Neutrophil (primary cell): ENCODE measurements around the gene DAD1.

Source experiments
- H3K27ac ChIP-seq: fragments of 200-600 bp; sonication (generic); 2 replicates; pipeline ENCODE4 v1.5.1; 2016; ENCODE audit warnings: mild to moderate bottlenecking, moderate library complexity
- H3K27me3 ChIP-seq: fragments of 200-600 bp; sonication (generic); 2 replicates; pipeline ENCODE4 v1.6.0; 2016; ENCODE audit warnings: mild to moderate bottlenecking
- H3K36me3 ChIP-seq: fragments of 200-600 bp; sonication (generic); 2 replicates; pipeline ENCODE4 v1.5.1; 2017
- H3K4me1 ChIP-seq, 2 experiments: fragments of 200-600 bp in 1 of 2; sonication (generic) in 1 of 2; 1 replicate in 1 of 2; 2 replicates in 1 of 2; pipeline versions ENCODE4 v1.5.1 to v1.6.1; 2013 to 2016; ENCODE audit warnings: low read depth in 1 of 2, low read length in 1 of 2, mild to moderate bottlenecking in 1 of 2, moderate library complexity in 1 of 2; ENCODE audit not compliant: control insufficient read depth in 1 of 2, insufficient read depth in 1 of 2
- H3K4me3 ChIP-seq, 2 experiments: fragments of 200-600 bp in 1 of 2; sonication (generic) in 1 of 2; 1 replicate in 1 of 2; 2 replicates in 1 of 2; pipeline ENCODE4 v1.5.1; 2013 to 2016; ENCODE audit warnings: low read depth in 1 of 2, low read length in 1 of 2, mild to moderate bottlenecking in 1 of 2, moderate library complexity in 1 of 2
- H3K9me3 ChIP-seq: fragments of 200-600 bp; sonication (generic); 2 replicates; pipeline ENCODE4 v1.5.1; 2016
- CTCF ChIP-seq: fragments of 200-600 bp; sonication (generic); IDR thresholded peaks from 2 replicates; pipeline ENCODE4 v1.5.1; 2016; ENCODE audit warnings: antibody characterized with exemption

The DAD1 gene

GRCh38 chr14:22580625-22581024 lies 8.4 kb downstream of the DAD1 start:
- H3K4me1 ChIP-seq: peaks cover 0 to 4% of the 10 kb centered on the region in 2 experiments
- no peaks in the 10 kb centered on the region for H3K9me3 ChIP-seq
- H3K27ac ChIP-seq: no peak overlapping the region
- no peak for TF ChIP-seq CTCF
- no peaks in the 10 kb centered on the region for H3K27me3 ChIP-seq
- H3K4me3 ChIP-seq: no peak overlapping the region
- no peaks in the 10 kb centered on the region for H3K36me3 ChIP-seq

- Histone ChIP-seq H3K9me3 (no peaks in the 10 kb centered on the region), H3K4me1 (peaks cover 0 to 4% of the 10 kb centered on the region in 2 experiments), H3K27me3 (no peaks in the 10 kb centered on the region), H3K4me3 (no peak overlapping the region), H3K27ac (no peak overlapping the region), H3K36me3 (peaks cover 1% of the 10 kb centered on the region)
- TF ChIP-seq CTCF: no peak
Measured at GRCh38 chr14:22579881-22580280, 9.1 kb downstream of the DAD1 start.

- Histone ChIP-seq H3K9me3 (no peaks in the 10 kb centered on the region), H3K4me1 (peaks cover 0 to 4% of the 10 kb centered on the region in 2 experiments), H3K27ac (no peak overlapping the region), H3K4me3 (no peak overlapping the region), H3K27me3 (no peaks in the 10 kb centered on the region), H3K36me3 (peaks cover 7% of the 10 kb centered on the region)
- TF ChIP-seq CTCF: no peak
Measured at GRCh38 chr14:22579236-22579635, 9.8 kb downstream of the DAD1 start.

- no peaks in the 10 kb centered on the region for H3K9me3 ChIP-seq
- no peaks in the 10 kb centered on the region for H3K27me3 ChIP-seq
- H3K36me3 ChIP-seq: peaks cover 21% of the 10 kb centered on the region
- TF ChIP-seq CTCF: no peak
- no peak overlapping the region for H3K27ac ChIP-seq
- H3K4me1 ChIP-seq: no peaks in the 10 kb centered on the region
- H3K4me3 ChIP-seq: no peak overlapping the region
Measured at GRCh38 chr14:22577334-22577908, 11.6 kb downstream of the DAD1 start.

- Histone ChIP-seq H3K4me1 (peaks cover 0 to 6% of the 10 kb centered on the region in 2 experiments), H3K27ac (no peak overlapping the region), H3K36me3 (peaks cover 29% of the 10 kb centered on the region), H3K4me3 (no peak overlapping the region), H3K27me3 (no peaks in the 10 kb centered on the region), H3K9me3 (no peaks in the 10 kb centered on the region)
- TF ChIP-seq CTCF: no peak
Measured at GRCh38 chr14:22573804-22574203, 15.2 kb downstream of the DAD1 start.
